GM18861 (cell line): Measurements from ENCODE around the gene PDZD4.

Source experiments
- ATAC-seq: cut with Tn5 transposase; IDR thresholded peaks from one replicate; pipeline ENCODE4 v1.9.1; 2021; ENCODE audit not compliant: unreplicated experiment

The PDZD4 gene

GRCh38 chrX:153868576-153869472 lies 38.5 kb upstream of the PDZD4 start:
- no peak for ATAC-seq

GRCh38 chrX:153867671-153868070 lies 37.3 kb upstream of the PDZD4 start:
- ATAC-seq: no peak

- no peak for ATAC-seq
Measured at GRCh38 chrX:153867139-153867538, 36.8 kb upstream of the PDZD4 start.

- no peak for ATAC-seq
Measured at GRCh38 chrX:153866302-153867019, 36.1 kb upstream of the PDZD4 start.

GRCh38 chrX:153865685-153866084 lies 35.3 kb upstream of the PDZD4 start:
- ATAC-seq: no peak

GRCh38 chrX:153865321-153865580 lies 34.9 kb upstream of the PDZD4 start:
- no peak for ATAC-seq

GRCh38 chrX:153864561-153865320 lies 34.4 kb upstream of the PDZD4 start:
- no peak for ATAC-seq

- no peak for ATAC-seq
Measured at GRCh38 chrX:153864101-153864500, 33.8 kb upstream of the PDZD4 start.

- no peak for ATAC-seq
Measured at GRCh38 chrX:153863251-153863991, 33.1 kb upstream of the PDZD4 start.

- ATAC-seq: no peak
Measured at GRCh38 chrX:153862369-153863250, 32.3 kb upstream of the PDZD4 start.

- ATAC-seq: no peak
Measured at GRCh38 chrX:153861733-153862310, 31.5 kb upstream of the PDZD4 start.

GRCh38 chrX:153861151-153861550 lies 30.8 kb upstream of the PDZD4 start:
- ATAC-seq: no peak

GRCh38 chrX:153857348-153857903 lies 27.1 kb upstream of the PDZD4 start:
- no peak for ATAC-seq

GRCh38 chrX:153854702-153855101 lies 24.4 kb upstream of the PDZD4 start:
- ATAC-seq: no peak

- no peak for ATAC-seq
Measured at GRCh38 chrX:153853902-153854267, 23.5 kb upstream of the PDZD4 start.

- ATAC-seq: no peak
Measured at GRCh38 chrX:153853180-153853901, 23.0 kb upstream of the PDZD4 start.

- ATAC-seq: no peak
Measured at GRCh38 chrX:153851981-153852380, 21.6 kb upstream of the PDZD4 start.

- ATAC-seq: no peak
Measured at GRCh38 chrX:153848325-153848724, 18.0 kb upstream of the PDZD4 start.

GRCh38 chrX:153845842-153846241 lies 15.5 kb upstream of the PDZD4 start:
- no peak for ATAC-seq
